ENCODE results near the gene DCBLD2.

GRCh38 chr3:98886525-98886924 is 15.0 kb downstream of the DCBLD2 start:
- no peak for TF ChIP-seq ZNF224 (CRISPR knock-in tag; IDR thresholded peaks at IDR 0.05)
- no peak for TF ChIP-seq POLR2A (conservative IDR thresholded peaks at IDR 0.05)
- no peak for TF ChIP-seq CTCF (IDR thresholded peaks at IDR 0.05 in 2 of 3, conservative IDR thresholded peaks at IDR 0.05 in 1 of 3; ENCODE audit: insufficient read depth in 2 of 3, low read depth in 1 of 3, low read length in 3 of 3)
- no peak for TF ChIP-seq SMC3 (conservative IDR thresholded peaks at IDR 0.05; ENCODE audit: insufficient read depth, low read depth, low read length)
- TF ChIP-seq EGR1 (conservative IDR thresholded peaks at IDR 0.05): no peak
- TF ChIP-seq ARID4B (CRISPR knock-in tag; IDR thresholded peaks at IDR 0.05): no peak
- TF ChIP-seq ZNF24 (IDR thresholded peaks at IDR 0.05): no peak
- TF ChIP-seq EZH2 (IDR thresholded peaks at IDR 0.05; ENCODE audit: borderline replicate concordance, low read depth, low read length): no peak
- no peak for TF ChIP-seq POLR2AphosphoS5 (IDR thresholded peaks at IDR 0.05; ENCODE audit: control insufficient read depth, insufficient read depth, low read depth, low read length)
- no peak for TF ChIP-seq ZSCAN29 (IDR thresholded peaks at IDR 0.05)
- TF ChIP-seq GATA2 (CRISPR knock-in tag; IDR thresholded peaks at IDR 0.05): no peak
- no peak for TF ChIP-seq MXD1 (CRISPR knock-in tag; IDR thresholded peaks at IDR 0.05; ENCODE audit: borderline replicate concordance, poor library complexity, severe bottlenecking)
- TF ChIP-seq BHLHE40 (IDR thresholded peaks at IDR 0.05; ENCODE audit: low read length): no peak
- no peak for TF ChIP-seq ZNF140 (CRISPR knock-in tag; IDR thresholded peaks at IDR 0.05)
